Measurements from ENCODE around the gene ANTXR1.
"Not testable (repeated sequence)": the region's sequence is repeated elsewhere in the genome, so short reads cannot be mapped to it uniquely, and the experiment has no call there.

The ANTXR1 gene

DNA sequence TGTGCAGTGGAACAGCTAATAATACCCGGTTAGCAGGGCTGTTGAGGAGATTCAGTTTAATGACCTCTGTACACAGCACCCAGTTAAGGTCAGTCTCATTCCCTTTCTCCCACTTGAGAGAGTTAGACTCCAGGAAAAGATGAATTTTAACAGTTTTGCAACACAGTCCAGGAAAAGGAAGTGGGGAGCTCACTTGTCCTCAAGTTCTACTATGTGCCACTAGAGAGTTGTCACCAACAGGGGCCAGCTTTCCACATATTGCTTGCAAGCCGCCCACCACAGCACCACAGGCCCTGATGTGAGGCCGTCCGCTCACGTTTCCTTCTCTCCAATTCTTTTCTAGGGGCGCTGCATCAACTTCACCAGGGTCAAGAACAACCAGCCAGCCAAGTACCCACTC is 231.9 kb downstream of the ANTXR1 start:
- DNase-seq = no peak

DNA sequence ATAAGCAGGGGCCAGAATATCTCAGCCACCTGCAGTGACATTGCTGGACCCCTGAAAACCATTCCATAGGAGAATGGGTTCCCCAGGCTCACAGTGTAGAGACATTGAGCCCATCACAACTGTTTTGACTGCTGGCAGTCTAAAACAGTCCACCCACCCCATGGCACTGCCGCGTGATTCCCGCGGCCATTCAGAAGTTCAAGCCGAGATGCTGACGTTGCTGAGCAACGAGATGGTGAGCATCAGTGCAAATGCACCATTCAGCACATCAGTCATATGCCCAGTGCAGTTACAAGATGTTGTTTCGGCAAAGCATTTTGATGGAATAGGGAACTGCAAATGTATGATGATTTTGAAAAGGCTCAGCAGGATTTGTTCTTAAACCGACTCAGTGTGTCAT is 234.6 kb downstream of the ANTXR1 start:
- DNase-seq = no peak

DNA sequence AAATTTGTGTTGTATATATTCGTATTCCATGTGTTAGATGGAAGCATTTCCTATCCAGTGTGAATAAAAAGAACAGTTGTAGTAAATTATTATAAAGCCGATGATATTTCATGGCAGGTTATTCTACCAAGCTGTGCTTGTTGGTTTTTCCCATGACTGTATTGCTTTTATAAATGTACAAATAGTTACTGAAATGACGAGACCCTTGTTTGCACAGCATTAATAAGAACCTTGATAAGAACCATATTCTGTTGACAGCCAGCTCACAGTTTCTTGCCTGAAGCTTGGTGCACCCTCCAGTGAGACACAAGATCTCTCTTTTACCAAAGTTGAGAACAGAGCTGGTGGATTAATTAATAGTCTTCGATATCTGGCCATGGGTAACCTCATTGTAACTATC is 235.3 kb downstream of the ANTXR1 start:
- no peak for DNase-seq

DNA sequence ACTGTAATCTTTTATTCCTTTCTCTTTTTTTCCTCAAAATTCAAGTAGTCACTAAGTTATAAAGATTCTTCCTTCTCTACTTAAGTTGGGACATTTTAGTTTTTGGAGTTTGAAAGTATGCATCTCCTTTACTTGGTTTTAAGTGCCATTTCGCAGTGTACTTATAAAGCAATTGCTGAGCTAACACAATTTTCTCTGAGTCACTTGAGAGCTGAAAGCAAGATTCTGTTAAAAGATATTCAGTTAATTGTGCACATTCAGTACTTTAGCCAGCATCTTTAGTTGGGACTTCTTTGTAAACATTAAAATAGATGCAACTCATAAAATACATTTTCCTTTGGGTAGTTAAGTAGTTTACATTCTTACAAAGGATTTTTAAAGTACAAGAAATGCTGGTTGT is 238.0 kb downstream of the ANTXR1 start:
- DNase-seq = no peak

DNA sequence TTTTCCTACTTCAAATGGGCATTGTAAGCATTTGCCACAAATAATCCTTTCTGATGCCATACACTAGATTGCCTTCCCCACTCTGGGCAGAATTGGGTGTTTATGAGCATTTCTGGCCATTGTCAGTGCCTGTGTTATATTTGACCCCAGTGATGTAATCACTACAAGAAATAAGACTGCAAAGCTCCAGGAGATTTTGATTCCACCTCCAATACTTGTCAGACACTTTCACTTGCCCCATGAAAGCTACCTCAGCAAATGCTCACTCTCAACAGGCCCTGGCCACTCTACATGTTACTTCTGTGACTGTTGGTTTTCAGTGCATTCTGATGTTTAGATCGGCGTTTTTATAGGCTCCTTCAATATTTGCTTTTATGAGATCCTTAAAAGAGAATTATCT is 239.0 kb downstream of the ANTXR1 start:
- DNase-seq = no peak

DNA sequence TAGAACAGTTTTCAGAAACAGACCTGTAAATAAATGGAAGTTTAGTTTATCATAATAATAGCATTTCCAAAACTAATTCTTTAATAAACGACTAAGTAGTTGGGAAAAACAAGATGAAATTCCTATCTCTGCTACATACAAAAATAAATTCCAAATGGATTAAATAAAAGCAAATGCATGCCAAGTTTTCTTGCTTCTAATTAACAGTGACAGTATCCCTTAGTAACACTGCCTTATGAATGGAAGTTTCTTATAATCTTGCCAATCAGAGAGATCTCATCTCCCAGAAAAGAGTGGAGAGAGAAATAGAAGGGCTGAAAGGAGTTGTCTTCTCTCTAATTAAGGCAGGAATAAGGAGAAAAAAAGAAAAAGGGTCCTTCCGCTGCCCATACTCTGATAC is 240.1 kb downstream of the ANTXR1 start:
- no peak for DNase-seq

DNA sequence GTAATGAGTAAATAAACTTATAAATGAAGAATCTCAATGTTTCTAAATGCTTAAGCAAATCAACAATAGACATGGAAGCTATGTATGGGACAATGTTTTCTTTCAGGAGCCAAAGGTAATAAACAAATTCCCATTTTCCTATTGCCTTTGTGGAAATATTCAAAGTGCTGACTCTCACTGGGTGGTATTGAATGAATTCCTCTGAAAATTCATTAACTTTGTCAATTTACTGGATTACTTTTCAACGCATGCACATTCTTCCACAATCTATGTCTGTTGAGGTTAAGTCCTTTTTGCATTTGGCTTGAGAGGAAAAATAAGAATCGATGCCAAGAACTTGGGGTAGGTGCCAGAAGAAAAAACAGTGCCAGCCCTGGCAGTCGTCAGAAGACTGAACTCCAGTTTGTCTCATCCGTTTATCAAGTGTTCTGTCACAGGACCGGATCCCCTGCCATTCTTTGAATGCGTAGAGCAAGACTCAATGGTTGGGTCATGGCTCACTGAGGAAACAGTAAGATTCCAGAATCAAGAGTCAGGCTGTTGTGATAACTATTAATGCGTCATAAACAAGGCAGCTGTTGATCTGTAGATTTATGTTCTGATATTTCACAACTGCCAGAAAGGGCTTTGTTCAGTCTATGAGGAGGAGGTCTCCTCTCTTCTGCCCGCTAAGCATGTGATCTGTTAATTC is 240.8 kb downstream of the ANTXR1 start:
- no peak for DNase-seq

DNA sequence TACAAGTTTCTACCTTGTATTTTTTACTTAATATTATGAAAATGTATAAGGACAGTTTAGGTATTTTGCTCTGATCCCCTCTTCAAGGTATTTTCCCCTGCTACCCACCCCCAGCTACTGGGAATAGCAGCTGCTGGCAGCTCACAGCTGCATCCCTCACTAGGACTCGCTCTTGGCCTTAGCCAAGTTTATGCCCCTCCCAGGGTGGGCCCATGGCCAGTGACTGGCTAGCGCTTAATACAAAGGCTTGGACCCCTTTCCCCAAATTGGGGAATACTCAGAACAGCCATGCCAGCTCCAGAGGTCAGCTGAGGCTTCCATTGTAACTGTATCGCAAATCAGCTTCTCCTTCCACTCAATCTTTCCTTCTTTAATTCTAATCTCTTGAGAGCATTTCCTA is 242.8 kb downstream of the ANTXR1 start:
- no peak for DNase-seq

DNA sequence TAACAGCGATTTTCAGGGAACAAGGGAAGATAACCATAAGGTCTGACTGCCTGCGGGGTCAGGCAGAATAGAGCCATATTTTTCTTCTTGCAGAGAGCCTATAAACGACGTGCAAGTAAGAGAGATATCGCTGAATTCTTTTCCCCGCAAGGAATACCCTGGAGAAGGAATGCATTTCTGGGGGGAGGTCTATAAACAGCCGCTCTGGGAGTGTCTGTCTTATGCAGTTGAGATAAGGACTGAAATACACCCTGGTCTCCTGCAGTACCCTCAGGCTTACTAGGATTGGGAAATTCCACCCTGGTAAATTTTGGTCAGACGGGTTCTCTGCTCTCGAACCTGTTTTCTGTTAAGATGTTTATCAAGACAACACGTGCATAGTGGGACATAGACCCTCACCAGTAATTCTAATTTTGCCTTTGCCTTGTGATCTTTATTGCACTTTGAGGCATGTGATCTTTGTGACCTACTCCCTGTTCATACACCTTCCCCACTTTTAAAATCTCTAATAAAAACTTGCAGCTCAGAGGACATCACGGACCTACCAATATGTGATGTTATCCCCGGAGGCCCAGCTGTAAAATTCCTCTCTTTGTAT is 247.1 kb downstream of the ANTXR1 start:
- DNase-seq = not testable (repeated sequence)

DNA sequence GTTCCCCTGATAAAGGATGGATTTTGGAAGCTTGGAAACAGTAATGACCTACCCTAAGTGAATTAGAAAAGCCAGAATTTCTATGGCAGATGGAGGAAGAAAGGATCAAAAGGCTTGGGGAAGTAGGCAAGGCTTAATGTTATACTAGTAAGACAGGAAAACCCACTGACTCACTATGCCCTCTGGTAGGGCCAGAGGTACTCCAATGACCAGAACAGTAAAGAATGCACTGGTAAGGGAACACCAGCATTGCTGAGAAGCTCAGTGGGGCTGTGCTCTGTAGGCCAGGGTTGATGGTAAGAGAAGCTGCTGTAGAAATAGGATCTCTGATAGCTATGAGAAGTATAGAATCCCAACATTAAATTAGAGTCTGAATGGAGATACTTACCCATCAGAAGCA is 247.7 kb downstream of the ANTXR1 start:
- no peak for DNase-seq

DNA sequence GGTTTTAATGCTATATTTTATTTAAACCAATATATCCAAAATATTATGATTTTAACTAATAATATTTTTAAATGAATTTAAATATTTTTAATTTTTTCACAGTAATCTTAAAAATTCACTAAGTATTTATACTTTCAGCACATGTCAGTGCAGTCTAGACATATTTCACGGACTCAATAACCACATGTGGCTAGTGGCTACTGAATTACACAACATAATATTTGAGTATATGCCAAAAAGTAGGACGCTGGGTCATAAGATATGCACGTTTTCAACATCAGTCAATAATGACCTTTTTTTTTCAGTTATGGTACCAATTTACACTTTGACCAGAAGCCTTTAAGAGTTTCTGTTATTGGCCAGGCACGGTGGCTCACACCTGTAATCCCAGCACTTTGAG is 256.4 kb downstream of the ANTXR1 start:
- no peak for DNase-seq

DNA sequence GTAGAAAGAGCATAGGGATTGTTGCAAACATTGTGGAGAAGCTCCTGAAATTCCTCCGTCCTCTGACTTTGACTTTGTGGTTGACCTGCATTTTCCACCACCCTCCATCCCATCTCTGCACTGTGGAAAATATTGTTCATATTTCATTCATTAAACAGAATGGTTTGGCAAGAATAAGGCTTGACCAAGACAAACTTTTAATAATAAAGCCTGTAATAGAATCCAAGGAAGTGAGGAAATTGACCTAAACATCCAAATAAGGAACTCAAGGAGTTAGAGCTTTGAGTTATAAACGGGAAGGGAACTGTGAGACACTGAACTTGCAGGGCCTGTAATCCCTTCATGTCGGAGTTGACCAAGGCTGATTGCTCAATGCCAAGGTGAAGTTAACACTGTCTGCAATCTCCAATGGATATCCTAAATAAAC is 258.9 kb downstream of the ANTXR1 start:
- no peak for DNase-seq

DNA sequence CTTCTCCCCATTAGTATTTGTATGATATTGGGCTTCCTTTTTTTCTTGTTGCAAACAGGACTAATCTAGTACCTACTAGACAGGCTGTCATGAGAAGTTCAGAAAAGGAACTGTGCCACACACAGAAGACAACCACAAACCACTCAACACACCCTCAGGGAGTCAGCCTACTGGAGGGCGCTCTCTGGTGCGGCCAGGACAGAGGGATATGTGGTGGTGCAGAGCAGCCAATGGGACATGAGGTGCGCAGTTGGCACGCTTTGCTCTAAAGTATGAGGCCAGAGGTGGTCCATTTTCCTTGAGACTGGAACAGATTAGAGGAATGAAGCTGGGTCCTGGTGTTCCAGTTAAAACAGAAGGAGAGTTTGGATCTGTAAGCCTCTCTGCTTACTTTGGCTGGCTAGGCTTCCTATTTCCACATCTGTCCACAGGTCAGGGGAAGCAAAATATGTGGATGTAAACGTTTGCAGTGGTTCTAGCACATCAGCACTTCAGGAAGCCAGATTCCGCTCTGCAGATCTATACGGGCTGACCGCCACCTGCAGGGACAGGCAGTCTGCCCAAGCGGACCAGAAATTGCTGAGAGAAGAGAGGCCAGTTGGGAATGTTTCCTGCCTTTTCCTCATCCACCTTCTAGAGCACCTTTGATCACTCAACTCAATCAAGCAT is 260.0 kb downstream of the ANTXR1 start:
- DNase-seq = no peak

DNA sequence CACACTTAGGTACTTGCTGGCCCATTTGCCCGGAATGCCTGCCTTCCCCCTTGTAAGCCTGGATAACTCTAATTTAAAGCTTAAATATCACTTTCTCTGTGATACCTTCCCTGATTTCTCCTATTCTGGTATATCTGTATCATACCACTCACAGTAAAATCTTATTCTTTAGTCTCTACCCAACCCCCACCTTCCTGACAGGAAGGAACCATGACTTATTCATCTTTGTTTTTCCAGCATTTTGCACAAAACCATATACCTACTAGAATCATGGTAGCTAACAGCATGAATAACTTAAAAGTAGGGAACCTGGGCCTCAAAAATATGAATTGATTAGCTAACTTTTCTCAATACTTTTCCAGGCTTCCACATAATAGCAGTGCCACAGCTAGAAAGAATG is 262.5 kb downstream of the ANTXR1 start:
- DNase-seq = no peak

DNA sequence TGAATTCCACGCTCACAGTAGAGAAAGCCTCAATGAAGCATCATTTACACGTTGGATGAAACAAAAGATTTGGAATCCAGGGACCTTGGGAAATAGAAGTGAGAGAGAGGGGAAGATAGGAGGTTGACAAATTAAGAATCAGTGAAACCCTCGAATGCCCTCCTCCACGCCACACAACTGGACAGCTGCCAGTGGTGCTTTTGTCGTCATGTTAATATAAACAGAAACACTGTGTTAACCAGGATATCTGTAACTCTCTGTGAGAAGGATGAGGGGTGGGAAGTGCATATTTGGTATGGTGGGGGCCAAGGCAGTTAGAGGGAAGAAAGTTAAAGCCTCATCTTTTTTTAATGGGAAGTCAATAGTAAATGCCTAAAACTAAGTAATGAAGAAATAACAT is 265.4 kb downstream of the ANTXR1 start:
- DNase-seq = no peak

DNA sequence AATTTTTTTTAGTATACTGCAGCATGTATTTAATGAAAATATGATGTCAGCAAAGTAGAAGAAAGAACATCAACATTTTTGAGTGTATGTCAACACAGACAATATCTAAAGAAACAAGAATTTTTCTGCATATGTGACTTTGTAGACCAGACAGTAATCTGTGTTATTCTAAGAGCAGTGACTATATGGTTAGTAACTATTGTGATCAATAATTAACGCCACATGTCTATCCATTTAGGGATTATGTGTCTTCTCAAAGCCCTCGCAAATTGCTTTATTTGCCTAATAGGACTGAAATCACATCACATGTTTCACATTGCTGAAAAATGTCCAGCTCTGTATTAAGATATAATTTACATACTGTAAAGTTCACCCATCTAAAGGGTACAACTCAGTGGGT is 266.2 kb downstream of the ANTXR1 start:
- DNase-seq = no peak

DNA sequence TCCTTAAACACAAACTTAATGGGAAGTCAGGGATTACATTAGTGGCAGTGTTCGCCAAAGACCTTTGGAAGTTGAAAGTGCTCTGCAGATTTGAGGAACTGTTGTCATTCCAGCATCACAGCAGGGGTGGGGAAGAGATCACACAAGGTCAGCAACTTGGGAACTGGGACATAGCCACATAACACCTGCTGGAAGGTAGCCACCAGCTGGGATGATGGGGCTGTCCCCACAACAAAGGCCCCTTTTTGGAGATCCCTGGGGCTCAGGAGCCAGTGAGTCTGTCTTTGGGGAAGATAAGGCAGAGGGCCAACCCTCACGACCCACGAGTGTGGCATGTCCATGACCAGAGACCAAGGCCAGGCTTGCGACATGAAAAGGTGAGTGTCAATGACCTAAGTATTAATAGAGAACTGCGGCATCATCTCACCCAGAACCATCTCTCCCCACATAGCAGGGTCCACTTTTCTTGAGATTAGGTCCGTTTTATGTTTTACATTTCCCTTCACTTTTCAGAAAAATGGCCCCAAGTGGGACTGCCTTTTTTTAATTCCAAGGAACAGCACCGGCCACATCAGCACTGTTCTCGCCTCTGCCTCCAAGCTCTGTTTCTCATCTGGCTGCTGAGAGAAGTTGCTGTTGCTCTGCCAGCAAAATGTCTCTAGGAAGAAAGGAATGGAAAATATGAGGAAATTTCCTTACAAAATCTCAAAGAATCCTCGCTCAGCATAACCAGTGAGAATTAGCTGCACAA is 267.1 kb downstream of the ANTXR1 start:
- no peak for DNase-seq

DNA sequence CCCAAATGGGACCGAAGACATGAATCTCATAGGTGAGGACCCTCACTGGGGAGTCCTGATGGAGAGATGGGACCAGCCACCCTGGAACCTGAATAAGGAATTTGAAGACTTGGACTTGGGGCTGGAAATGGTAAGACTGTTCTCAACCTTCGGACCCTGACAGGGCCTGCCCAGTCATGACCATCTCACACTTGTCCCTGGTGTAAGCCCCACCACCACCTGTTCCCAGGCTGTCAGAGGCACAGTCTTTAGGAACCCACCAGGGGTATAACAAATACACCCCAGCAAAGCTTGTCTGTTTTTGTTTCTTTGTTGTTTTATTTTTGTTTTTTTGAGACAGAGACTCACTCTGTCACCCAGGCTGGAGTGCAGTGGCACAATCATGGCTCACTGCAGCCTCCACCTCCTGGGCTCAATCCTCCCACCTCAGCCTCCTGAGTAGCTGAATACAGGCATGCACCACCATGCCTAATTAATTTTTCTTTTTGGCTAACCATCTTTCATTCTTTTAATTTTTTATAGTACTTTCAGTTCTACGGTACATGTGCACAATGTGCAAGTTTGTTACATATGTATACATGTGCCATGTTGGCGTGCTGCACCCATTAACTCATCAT is 267.9 kb downstream of the ANTXR1 start:
- no peak for DNase-seq

DNA sequence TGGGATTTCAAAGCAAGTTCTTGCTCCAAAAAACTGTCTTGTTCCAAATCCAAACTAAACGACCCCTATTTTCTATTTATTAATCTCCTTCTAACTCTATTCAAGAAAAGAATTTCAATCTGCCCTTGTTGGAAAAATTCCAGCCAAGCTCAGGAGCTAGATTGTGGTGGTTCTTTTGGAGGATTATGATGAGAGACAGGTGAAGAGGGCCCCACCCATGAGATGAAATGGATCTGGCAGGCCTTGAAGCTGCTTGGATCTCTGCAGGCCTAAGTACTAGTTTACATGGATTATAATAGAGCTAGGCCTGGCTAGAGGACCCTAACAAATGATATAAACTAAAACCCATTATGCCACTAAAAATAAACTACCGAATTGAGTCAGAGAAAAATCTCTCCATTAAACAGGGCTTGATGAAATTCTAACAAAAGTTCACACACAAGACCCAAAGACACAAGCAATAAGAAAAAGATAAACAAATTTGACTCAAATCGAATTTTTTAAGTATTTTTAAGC is 272.5 kb downstream of the ANTXR1 start:
- no peak for DNase-seq

DNA sequence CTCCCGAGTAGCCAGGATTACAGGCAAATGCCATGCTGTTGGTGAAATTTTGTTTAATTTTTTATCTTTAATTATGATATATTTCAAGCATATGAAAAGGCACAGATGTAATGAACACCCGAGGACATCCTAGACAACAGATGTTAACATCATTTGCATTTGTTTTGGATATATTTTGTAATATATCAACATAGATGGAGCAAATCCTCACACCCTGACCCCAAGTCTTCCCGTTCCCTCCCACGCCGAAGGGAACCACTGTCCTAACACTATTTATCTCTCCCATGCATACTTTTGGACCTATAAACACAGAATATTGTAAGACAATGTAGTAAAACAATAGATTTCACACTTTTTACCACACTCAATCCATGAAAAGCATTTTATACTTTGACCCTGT is 274.6 kb downstream of the ANTXR1 start:
- no peak for DNase-seq

DNA sequence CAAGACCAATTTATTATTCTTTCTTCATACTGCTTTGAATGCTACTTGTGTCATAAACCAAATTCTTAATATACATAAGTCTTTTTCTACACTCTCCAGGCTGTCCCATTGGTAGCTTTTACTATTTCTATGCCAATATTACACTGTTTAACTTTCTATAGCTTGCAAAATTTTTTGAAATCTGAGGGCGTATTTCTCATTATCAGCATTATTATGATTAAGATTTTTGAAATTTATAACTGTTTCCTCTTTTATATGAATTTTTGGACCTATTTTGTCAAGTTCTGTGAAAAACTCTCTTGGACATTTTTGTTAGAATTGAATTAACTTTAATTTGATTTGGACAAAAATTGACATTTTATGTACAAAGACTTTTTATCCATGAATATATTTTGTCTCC is 275.4 kb downstream of the ANTXR1 start:
- no peak for DNase-seq

DNA sequence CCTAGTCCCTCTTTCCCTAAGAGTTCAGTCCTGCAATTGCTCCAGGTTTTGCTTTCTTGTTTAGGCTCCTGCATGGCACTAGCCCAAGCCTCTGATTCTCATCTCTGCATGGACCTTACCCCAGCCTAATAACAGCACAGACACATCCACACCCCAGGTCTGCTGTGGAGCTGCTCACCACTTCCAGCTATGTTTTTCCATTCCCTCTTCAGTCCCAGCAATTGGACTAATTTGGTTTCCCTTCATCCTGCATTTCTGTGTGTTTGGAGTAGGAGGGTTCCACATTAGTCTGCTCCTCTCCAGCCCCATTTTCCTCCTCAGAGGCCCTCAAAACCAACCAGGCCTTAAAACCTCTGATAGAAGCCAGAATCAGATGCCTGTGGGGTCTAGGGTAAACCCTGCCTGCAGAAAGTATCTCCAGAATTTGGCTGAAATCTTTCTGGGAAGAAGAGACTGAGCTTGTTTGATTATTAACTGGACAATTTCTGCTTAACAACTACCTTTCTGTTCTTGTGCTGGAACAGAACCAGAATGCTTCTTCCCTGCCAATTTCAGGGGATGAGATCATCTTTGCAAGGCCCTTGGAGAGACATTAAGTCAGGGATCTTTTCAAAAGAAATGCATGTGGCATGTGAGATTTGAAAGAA is 278.1 kb downstream of the ANTXR1 start:
- DNase-seq = no peak

DNA sequence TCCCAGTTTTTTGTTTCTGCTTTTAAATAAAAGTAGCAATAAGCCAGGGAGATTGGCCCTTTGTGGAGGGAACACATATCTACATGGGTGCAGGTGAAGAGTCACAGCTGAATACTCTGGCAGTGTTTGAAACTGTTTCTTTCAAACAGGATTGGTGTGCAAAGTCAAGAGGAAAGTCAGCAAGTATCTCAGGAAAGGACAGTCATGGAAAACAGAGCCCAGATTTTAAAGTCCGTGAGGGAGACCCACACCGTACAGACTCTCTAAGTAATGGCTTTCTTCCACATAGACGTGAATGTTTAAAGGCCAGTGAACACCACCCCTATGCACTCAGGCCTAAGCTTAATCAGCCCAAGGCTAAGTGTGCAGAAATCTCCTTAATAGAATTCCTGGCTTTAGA is 278.7 kb downstream of the ANTXR1 start:
- DNase-seq = no peak
